Hematopoietic multipotent progenitor cell treated with erythropoietin and hydrocortisone succinate and interleukin-3 and kit ligand, for 8 days (in vitro differentiated cells): ENCODE results near the gene PASK.

ENCODE experiments used
- DNase-seq: peaks from one replicate; pipeline ENCODE4 v3.0.0-alpha.2; 2015

The PASK gene

GRCh38 chr2:241080405-241081189, 68.7 kb downstream of the PASK start:
- no peak for DNase-seq

- DNase-seq, result no peak
Measured at GRCh38 chr2:241074901-241075540, 74.3 kb downstream of the PASK start.

- DNase-seq, result no peak
Measured at GRCh38 chr2:241074065-241074818, 75.0 kb downstream of the PASK start.

- no peak for DNase-seq
Measured at GRCh38 chr2:241073166-241074064, 75.9 kb downstream of the PASK start.

- no peak for DNase-seq
Measured at GRCh38 chr2:241072553-241073165, 76.6 kb downstream of the PASK start.

GRCh38 chr2:241072151-241072550, 77.1 kb downstream of the PASK start:
- no peak for DNase-seq

- no peak for DNase-seq
Measured at GRCh38 chr2:241071677-241072111, 77.6 kb downstream of the PASK start.

GRCh38 chr2:241070811-241071676, 78.2 kb downstream of the PASK start:
- no peak for DNase-seq

- no peak for DNase-seq
Measured at GRCh38 chr2:241070361-241070760, 78.9 kb downstream of the PASK start.

- DNase-seq, result no peak
Measured at GRCh38 chr2:241069821-241070281, 79.4 kb downstream of the PASK start.

- no peak for DNase-seq
Measured at GRCh38 chr2:241068942-241069810, 80.1 kb downstream of the PASK start.

- DNase-seq, result no peak
Measured at GRCh38 chr2:241068136-241068941, 80.9 kb downstream of the PASK start.

- no peak for DNase-seq
Measured at GRCh38 chr2:241067501-241068135, 81.7 kb downstream of the PASK start.

- no peak for DNase-seq
Measured at GRCh38 chr2:241066893-241067341, 82.4 kb downstream of the PASK start.

- DNase-seq, result no peak
Measured at GRCh38 chr2:241066171-241066892, 82.9 kb downstream of the PASK start.

- DNase-seq, result no peak
Measured at GRCh38 chr2:241065355-241065803, 83.9 kb downstream of the PASK start.

- DNase-seq, result no peak
Measured at GRCh38 chr2:241064802-241065354, 84.4 kb downstream of the PASK start.
